ENCODE measurements around the gene BANP. TPM values are rescaled to one million over a fixed set of nuclear protein-coding genes. Genes with fewer than 3 reads are reported as not detected.

The BANP gene
- total RNA-seq, 1 experiment from 2014 or later, result 37.2 TPM

DNA sequence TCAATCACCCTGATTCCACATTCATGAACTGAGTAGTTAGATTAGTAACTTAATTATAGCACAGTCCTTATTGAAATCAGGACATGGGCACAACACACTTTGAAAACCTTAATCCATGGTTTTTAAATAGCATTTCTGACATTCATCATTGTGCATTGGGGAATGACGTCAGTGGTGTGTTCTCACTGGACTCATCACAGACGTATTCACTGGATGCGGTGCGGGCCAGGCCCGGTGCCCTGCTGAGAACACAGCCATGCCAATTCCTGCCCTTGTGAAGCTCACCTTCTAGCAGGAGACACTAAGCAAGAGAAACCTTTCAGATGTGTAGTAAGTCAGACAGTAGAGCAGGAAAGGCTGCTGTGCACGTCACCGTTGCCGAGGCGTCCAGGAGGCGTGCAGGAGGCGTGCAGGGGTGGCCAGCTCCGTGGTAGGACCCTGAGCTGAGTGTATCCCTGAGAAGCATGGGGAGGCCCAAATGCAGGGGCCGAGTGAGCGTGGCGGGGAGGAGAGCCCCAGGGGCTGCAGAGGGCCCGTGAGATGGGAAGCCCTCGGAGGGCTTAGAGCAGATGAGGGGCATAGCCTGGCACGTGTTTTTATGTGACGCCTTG lies 12.9 kb downstream of the BANP start:
- ChIA-PET RAD21 (ENCODE audit: low non-redundant PET in 1 of 2, low total read pairs in 2 of 2, uncharacterized antibody in 2 of 2, unreplicated experiment in 2 of 2) (no interaction called here), POLR2A (no interaction called here), CTCF (no interaction called here)
- ATAC-seq, result no peak
- Histone ChIP-seq H3K9ac (ENCODE audit: low read length) (no peak overlapping the region), H3K4me2 (ENCODE audit: low read length) (no peak overlapping the region), H3K9me3 (ENCODE audit: control insufficient read depth in 1 of 2, insufficient read depth in 1 of 2, low read depth in 1 of 2, low read length in 2 of 2) (no peaks in the 10 kb centered on the region), H4K20me1 (ENCODE audit: insufficient read depth) (no peaks in the 10 kb centered on the region), H2AFZ (ENCODE audit: low read depth, low read length, poor library complexity, severe bottlenecking) (no peak overlapping the region), H3K4me3 (replicated peaks in 1 of 2; ENCODE audit: low read depth in 1 of 2, low read length in 2 of 2) (no peak overlapping the region), H3K27me3 (ENCODE audit: insufficient read depth, low read length) (no peaks in the 10 kb centered on the region), H3K36me3 (ENCODE audit: control insufficient read depth in 1 of 2, insufficient read depth in 2 of 2, low read length in 2 of 2) (no peaks in the 10 kb centered on the region), H3K79me2 (ENCODE audit: insufficient read depth, low read length) (peaks cover 74% of the 10 kb centered on the region), H3K27ac (ENCODE audit: low read depth, low read length) (no peak overlapping the region), H3K9me2 (ENCODE audit: insufficient read depth) (no peaks in the 10 kb centered on the region), H3K4me1 (ENCODE audit: control insufficient read depth in 1 of 2, insufficient read depth in 2 of 2, low read length in 2 of 2) (no peaks in the 10 kb centered on the region)
- BruUV-seq (replicated peaks), result no TSS peak
- intact Hi-C loops (cut with micrococcal nuclease), result no loop called here
- no peak for DNase-seq (ENCODE audit: low read depth, low spot score)
- no peak for TF ChIP-seq ELF1 (IDR thresholded peaks at IDR 0.05; ENCODE audit: borderline replicate concordance, low read depth)
- TF ChIP-seq RAD21 (IDR thresholded peaks at IDR 0.05; ENCODE audit: low read depth), result no peak
- no peak for TF ChIP-seq SRF (IDR thresholded peaks at IDR 0.05; ENCODE audit: low read depth)
- no peak for TF ChIP-seq EGR1 (IDR thresholded peaks at IDR 0.05; ENCODE audit: low read depth)
- no peak for TF ChIP-seq JUND (IDR thresholded peaks at IDR 0.05)

DNA sequence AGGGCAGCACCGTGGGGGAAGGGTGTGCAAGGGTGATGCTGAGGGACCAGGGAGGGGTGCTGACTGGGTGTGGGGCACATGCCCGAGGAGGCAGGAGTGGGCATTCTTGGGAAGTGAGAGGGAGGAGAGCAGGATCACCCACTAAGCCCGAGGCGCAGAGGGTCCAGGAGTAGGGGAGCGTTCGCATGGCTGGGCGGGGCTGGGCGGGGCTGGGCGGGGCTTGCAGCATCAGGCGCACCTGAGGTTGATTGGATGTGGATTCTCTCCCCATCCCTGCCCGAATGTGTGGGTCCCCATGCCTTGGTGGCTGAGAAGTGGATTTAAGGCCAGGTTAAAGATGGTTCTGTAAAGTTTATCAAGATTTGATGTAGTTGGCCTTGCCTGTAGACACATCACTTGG lies 14.2 kb downstream of the BANP start:
- H3K4me3 ChIP-seq (replicated peaks in 1 of 2; ENCODE audit: low read depth in 1 of 2, low read length in 2 of 2), result no peak overlapping the region
- ATAC-seq (no peak), DNase-seq (ENCODE audit: low read depth, low spot score) (no peak)
- H3K79me2 ChIP-seq (ENCODE audit: insufficient read depth, low read length), result peaks cover 69% of the 10 kb centered on the region
- ChIA-PET POLR2A (no interaction called here), CTCF (no interaction called here), RAD21 (ENCODE audit: low non-redundant PET in 1 of 2, low total read pairs in 2 of 2, uncharacterized antibody in 2 of 2, unreplicated experiment in 2 of 2) (no interaction called here)
- no peaks in the 10 kb centered on the region for H3K36me3 ChIP-seq (ENCODE audit: control insufficient read depth in 1 of 2, insufficient read depth in 2 of 2, low read length in 2 of 2)
- intact Hi-C loops (cut with micrococcal nuclease), result no loop called here
- no peaks in the 10 kb centered on the region for H3K9me3 ChIP-seq (ENCODE audit: control insufficient read depth in 1 of 2, insufficient read depth in 1 of 2, low read depth in 1 of 2, low read length in 2 of 2)
- H3K9me2 ChIP-seq (ENCODE audit: insufficient read depth), result no peaks in the 10 kb centered on the region
- no peaks in the 10 kb centered on the region for H3K27me3 ChIP-seq (ENCODE audit: insufficient read depth, low read length)
- no peaks in the 10 kb centered on the region for H3K4me1 ChIP-seq (ENCODE audit: control insufficient read depth in 1 of 2, insufficient read depth in 2 of 2, low read length in 2 of 2)
- H4K20me1 ChIP-seq (ENCODE audit: insufficient read depth), result no peaks in the 10 kb centered on the region
- H3K4me2 ChIP-seq (ENCODE audit: low read length), result no peak overlapping the region
- no peak overlapping the region for H3K9ac ChIP-seq (ENCODE audit: low read length)
- H3K27ac ChIP-seq (ENCODE audit: low read depth, low read length), result no peak overlapping the region
- BruUV-seq (replicated peaks), result no TSS peak
- H2AFZ ChIP-seq (ENCODE audit: low read depth, low read length, poor library complexity, severe bottlenecking), result no peak overlapping the region
- TF ChIP-seq ZBTB33 (IDR thresholded peaks at IDR 0.05; ENCODE audit: extremely low read depth, insufficient replicate concordance, low read length) (no peak), FOSL1 (IDR thresholded peaks at IDR 0.05; ENCODE audit: low read depth) (no peak), JUND (IDR thresholded peaks at IDR 0.05) (no peak), REST (IDR thresholded peaks at IDR 0.05; ENCODE audit: low read depth) (no peak), MAX (IDR thresholded peaks at IDR 0.05) (no peak), EGR1 (IDR thresholded peaks at IDR 0.05; ENCODE audit: low read depth) (no peak), SRF (IDR thresholded peaks at IDR 0.05; ENCODE audit: low read depth) (no peak), CTCF (IDR thresholded peaks at IDR 0.05 in 2 of 3, conservative IDR thresholded peaks at IDR 0.05 in 1 of 3; ENCODE audit: borderline replicate concordance in 1 of 3, insufficient read depth in 1 of 3, low read depth in 2 of 3, low read length in 2 of 3) (no peak), POLR2A (IDR thresholded peaks at IDR 0.05; ENCODE audit: borderline replicate concordance, extremely low read depth, insufficient read depth, insufficient read length) (no peak), POLR2AphosphoS5 (IDR thresholded peaks at IDR 0.05; ENCODE audit: low read depth, low read length) (no peak), SIN3A (IDR thresholded peaks at IDR 0.05; ENCODE audit: low read depth) (no peak)

Measured in HCT116 (cell line).